CD4-positive, alpha-beta T cell treated with Interleukin-2 at 100 ng/mL for 4 hours (primary cell): ENCODE results near the gene TMEM132D.

Experiments used
- DNase-seq: peaks from one replicate; pipeline ENCODE4 v3.0.0-alpha.2; 2020; ENCODE audit warnings: low spot score

The TMEM132D gene

GRCh38 chr12:129179941-129180553, 723.8 kb downstream of the TMEM132D start:
- no peak for DNase-seq

GRCh38 chr12:129169928-129170327, 733.9 kb downstream of the TMEM132D start:
- DNase-seq = no peak

DNA sequence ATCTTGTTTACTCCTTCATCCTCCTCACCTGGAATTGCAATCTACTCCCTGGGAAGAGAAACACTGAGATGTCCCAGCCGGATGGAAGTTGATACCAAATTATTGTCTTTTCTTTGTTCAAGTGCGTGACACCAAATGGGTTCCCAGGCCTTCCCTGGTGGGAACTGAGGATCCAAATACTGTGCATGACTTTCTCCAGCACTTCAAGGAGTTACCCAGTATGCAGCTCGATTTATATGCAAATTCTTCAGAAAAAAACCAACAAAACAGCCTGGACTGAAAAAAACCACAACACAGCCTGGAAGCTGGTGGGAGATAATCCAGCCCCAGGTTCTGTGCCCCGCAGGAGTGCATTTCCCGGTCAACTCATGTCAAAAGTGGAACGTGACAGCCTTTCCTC, 740.0 kb downstream of the TMEM132D start:
- DNase-seq = no peak

DNA sequence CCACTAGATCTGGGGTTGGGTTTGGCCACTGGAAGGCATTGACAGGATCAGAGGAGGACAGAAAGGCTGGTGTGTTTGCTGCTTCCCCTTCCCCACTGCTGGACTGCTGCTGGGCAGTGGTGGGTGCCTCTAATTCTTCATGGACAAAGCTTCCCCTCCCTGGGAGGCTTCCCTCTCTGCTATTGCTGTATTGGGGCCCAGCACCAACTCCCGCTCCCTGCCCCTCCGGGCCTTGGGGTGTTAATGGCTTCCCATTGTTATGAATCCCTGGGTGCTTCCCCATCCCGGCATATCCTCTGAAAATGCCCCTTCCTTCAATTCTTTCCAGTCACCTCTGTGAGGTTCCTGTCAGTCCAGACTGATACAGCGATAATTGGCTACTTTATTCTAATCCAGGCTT, 740.4 kb downstream of the TMEM132D start:
- DNase-seq = no peak

GRCh38 chr12:129162805-129163204, 741.0 kb downstream of the TMEM132D start:
- no peak for DNase-seq

GRCh38 chr12:129161511-129161910, 742.3 kb downstream of the TMEM132D start:
- DNase-seq = no peak

- DNase-seq = no peak
Observed at GRCh38 chr12:129160282-129160681, 743.5 kb downstream of the TMEM132D start.

DNA sequence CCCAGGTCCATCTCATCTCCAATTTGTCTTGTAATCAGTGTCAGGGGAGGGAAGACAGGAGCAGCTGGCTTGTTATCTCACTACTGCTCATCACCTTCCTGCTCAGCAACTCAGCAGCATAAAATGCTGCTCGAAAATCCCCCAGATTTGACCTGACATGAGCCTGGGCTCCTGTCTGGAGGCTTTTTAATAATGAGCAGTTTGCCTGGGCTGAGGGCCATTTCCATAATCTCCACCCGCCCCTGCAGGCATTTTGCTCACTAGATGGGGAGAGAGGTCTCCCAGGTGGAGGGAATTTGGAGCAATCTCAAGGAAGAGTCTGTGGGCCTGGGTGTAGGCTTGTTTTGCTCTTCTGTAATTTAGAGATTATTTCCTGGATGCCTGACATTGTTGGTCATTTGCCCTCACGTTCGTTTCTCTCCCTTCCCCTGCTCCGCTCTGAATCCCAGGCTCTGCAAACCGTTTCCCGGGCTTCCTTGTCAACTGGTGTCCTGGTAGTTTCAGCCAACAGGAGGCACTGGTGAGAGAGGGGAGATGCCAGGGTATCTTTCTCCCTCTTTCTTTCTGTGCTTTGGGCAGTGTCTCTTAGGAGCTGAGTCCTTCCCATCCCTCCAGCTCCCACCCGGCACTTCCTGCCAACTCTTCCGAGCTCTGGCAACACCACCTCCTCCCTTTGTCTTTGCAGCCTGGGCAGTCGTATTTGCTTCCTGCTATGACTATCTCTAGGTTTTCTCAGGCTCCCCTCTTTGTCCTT, 751.3 kb downstream of the TMEM132D start:
- DNase-seq = no peak

GRCh38 chr12:129150721-129151120, 753.1 kb downstream of the TMEM132D start:
- DNase-seq = no peak

- no peak for DNase-seq
Observed at GRCh38 chr12:129145381-129145780, 758.4 kb downstream of the TMEM132D start.

GRCh38 chr12:129138776-129139175, 765.0 kb downstream of the TMEM132D start:
- no peak for DNase-seq

- DNase-seq = no peak
Observed at GRCh38 chr12:129136694-129137325, 767.0 kb downstream of the TMEM132D start.

DNA sequence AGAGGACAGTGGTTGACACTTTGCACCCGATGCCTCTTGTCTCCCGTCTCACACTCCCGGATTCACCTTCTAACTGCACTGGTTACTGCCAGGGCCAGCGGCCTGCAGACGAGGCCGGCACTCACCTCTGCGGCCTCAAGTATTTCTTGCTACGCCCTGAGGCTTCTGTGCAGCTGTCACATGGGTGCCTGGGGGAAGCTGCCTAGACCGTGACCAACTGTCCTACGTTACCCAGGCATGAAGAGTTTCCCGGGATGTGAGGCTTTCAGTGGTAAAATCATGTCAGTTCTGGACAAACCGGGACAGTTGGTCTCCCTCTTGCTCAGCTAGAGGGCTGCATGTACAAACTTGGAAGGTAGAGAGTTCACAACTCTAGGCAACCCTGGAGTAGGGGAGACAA, 776.1 kb downstream of the TMEM132D start:
- DNase-seq = no peak

DNA sequence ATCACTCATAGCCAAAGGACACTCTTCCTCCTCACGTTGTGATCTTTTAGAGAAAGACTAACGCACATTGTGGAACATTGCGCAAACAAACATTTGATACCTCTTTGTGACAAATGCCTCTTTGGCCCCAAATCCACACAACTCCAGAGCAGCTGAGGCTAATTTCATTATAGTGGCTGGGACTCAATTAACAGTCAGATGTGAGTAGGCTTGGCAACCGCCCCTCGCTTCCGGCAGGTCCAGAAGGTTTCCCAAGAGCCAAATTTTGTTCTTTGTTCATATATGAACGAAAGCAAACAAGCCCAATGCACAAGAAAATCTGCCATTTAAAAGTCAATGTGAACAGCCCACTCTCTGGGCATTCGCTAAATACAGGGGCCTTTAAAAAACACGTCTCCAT, 776.6 kb downstream of the TMEM132D start:
- DNase-seq = no peak

- DNase-seq = no peak
Observed at GRCh38 chr12:129119537-129119936, 784.3 kb downstream of the TMEM132D start.

DNA sequence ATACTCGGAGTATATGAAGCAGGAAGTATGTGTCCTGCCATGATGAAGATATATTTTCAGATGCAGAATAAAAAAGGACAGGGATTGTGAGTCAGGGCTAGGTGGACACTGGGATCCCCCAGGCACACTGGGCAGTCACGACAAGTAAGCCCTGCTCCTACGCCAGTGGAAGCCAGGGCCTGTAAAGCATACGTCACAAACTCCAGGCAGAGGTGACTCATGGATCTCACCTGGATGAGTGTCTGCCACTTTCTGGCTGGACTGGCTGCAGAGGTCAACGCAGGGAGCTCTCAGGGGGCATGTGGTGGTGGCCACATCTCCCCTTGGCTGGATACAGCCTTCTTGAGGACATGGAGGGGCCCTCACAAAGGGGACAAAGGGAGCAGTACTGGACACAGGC, 788.3 kb downstream of the TMEM132D start:
- DNase-seq = no peak

DNA sequence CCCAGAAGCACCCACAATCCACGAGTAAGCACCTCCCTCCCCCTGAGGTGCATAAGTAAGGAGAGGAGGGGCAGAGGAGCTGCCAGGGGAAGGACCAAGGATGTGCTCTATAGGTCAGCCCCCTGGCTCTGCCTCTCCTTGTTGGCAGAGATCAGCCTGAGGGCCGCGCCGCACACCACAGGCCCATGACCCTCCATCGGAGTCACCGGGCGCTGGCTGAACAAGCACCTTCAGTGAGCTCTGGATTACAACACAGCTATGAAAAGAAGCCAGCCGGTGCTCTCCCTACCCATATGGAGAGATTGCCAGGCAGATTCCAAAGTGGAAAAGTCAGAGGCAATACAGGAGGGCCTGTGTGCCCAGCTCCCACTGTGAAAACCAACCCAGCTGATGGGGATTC, 793.2 kb downstream of the TMEM132D start:
- DNase-seq = no peak

DNA sequence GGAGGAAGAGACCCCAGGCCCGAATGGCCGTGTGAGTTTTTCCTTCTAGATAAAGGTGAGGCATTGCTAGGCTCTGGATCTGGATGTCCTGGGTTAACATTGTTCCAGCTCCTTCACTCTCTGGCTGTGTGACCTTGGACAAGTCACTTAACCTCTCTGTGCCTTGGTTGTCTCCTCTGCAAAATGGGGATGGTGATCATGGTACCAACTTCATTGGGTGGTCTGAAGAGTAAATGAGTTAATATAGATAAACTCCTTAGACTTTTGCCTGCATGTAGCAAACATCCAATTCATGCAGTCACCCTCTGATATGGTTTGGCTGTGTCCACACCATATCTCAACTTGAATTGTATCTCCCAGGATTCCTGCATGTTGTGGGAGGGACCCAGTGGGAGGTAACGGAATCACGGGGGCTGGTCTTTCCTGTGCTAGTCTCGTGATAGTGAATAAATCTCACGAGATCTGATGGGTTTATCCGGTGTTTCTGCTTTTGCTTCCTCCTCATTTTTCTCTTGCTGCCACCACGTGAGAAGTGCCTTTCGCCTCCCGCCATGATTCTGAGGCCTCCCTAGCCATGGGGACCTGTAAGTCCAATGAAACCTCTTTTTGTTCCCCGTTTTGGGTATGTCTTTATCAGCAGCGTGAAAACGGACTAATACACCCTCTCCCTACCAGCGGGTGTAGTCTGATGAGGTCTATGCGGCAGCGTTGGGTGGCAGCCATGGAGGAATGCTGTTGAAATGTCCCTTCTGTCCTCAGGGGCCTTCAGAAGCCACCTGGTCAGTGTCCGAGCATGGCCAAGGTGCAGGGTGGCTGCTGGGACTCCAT, 794.4 kb downstream of the TMEM132D start:
- DNase-seq = no peak

- no peak for DNase-seq
Observed at GRCh38 chr12:129106772-129107171, 797.1 kb downstream of the TMEM132D start.

DNA sequence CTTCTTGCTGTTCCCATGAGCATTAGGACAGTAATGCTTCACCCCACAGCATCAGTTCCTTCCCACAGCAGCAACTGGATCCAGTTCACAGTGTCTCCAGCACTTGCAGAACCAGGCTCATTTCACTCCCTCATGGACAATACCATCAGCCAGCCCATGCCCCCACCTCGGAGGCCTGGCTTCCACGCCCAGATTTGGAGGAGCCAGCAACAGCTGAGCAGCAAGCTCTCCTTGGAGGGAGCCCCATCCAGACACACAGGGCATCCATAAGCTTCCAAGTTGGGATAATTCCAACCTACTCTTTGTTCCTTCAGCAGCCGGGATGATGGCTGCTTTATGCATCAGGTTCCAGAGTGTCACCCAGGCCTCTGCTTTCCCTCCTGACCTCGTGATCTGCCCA, 800.6 kb downstream of the TMEM132D start:
- DNase-seq = no peak

DNA sequence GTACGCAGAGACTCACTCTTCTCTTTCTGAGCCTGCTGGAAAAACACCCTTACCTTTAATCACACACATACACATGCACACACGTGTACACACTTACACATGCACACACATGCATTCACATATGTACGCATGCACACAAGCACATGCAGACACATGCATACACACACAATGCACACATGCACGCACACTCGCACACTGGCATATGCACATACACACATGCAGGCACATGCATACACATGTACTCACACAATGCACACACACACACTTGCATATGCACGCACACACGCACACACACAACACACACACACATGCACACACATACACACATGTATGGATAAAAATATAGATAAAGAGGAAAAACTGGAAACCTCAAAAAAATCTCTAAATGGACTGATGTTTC, 801.6 kb downstream of the TMEM132D start:
- DNase-seq = no peak

DNA sequence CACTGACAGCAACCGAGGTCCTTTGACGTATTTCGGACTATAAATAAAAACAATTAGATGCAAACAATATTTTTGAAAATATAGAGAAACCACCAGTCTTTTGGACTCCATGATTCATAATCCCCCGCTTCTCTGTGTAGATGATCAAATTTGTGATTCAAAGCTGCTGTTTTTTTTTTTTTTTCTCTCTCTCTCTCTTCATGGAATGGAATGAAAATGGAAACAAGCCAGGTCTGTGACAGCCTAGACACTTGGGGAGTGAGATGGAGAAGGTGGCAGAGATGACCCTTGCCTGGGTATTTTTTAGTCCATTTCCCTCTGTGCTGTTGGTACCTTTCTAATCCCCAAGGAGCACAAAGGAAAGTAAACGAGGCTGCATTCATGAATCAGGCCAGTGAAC, 802.0 kb downstream of the TMEM132D start:
- no peak for DNase-seq

DNA sequence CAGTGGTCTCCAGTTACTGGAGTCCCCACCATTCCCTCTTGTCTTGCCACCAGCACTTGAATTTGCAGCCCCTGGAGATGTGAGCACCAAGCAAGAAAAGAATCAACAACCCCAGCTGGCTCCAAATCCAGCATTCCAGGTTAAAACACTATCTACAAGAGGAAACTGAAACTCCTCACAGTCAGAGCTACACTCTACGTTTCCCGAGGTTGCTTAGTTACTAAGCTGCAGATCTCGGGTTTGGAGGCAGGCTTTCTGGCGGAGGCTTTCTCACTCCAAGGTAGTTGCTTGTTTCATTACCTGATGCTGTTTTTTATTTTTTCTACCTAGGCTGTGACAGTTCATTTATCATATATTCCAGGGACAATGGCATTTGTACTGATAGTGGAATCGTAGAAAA, 802.4 kb downstream of the TMEM132D start:
- DNase-seq = no peak
